HG02759 (cell line): Measurements from ENCODE around the gene DSCAML1.

Experiments
- ATAC-seq: cut with Tn5 transposase; IDR thresholded peaks from one replicate; pipeline ENCODE4 v1.9.1; 2021; ENCODE audit warnings: mild to moderate bottlenecking, moderate library complexity; ENCODE audit not compliant: unreplicated experiment

The DSCAML1 gene

GRCh38 chr11:117796872-117797529 is at the start of gene DSCAML1:
Gene DSCAML1, minus strand, starts transcription at chr11:117797216. Its CDS starts 137 bp downstream, at chr11:117797079.
- ATAC-seq = no peak

GRCh38 chr11:117843666-117844484 is 46.9 kb upstream of the DSCAML1 start:
- no peak for ATAC-seq

GRCh38 chr11:117842131-117842941 is 45.3 kb upstream of the DSCAML1 start:
- no peak for ATAC-seq

GRCh38 chr11:117841551-117842031 is 44.6 kb upstream of the DSCAML1 start:
- no peak for ATAC-seq

- no peak for ATAC-seq
These were observed 44.0 kb upstream of the DSCAML1 start for GRCh38 chr11:117840881-117841550.

GRCh38 chr11:117839936-117840813 is 43.2 kb upstream of the DSCAML1 start:
- no peak for ATAC-seq

GRCh38 chr11:117839380-117839881 is 42.4 kb upstream of the DSCAML1 start:
- no peak for ATAC-seq

- no peak for ATAC-seq
These were observed 41.9 kb upstream of the DSCAML1 start for GRCh38 chr11:117838901-117839300.

- ATAC-seq = no peak
These were observed 40.8 kb upstream of the DSCAML1 start for GRCh38 chr11:117837791-117838190.

GRCh38 chr11:117837070-117837776 is 40.2 kb upstream of the DSCAML1 start:
- ATAC-seq = no peak

GRCh38 chr11:117836077-117836960 is 39.3 kb upstream of the DSCAML1 start:
- ATAC-seq = no peak

GRCh38 chr11:117835576-117835975 is 38.6 kb upstream of the DSCAML1 start:
- no peak for ATAC-seq

GRCh38 chr11:117834838-117835443 is 37.9 kb upstream of the DSCAML1 start:
- no peak for ATAC-seq

- ATAC-seq = no peak
These were observed 37.2 kb upstream of the DSCAML1 start for GRCh38 chr11:117834068-117834810.

- ATAC-seq = no peak
These were observed 36.4 kb upstream of the DSCAML1 start for GRCh38 chr11:117833401-117833891.

- ATAC-seq = no peak
These were observed 35.5 kb upstream of the DSCAML1 start for GRCh38 chr11:117832511-117832910.
